HepG2 (cell line): Measurements from ENCODE around the gene PIH1D2. TPM values are rescaled to one million over a fixed set of nuclear protein-coding genes. Genes with fewer than 3 reads are reported as not detected.

Experiments
- BRCA1 ChIP-seq: sonication (generic); formaldehyde crosslinking; IDR thresholded peaks from 2 replicates; pipeline ENCODE4 v1.4.0; 2020; ENCODE audit warnings: missing genetic modification reagents
- EZH2 ChIP-seq: conservative IDR thresholded peaks from 2 replicates; pipeline ENCODE4 v1.6.1; 2012; ENCODE audit warnings: mild to moderate bottlenecking, low read depth, low read length, moderate library complexity
- HMGXB4 ChIP-seq, 2 experiments: sonication (generic) in 1 of 2; formaldehyde crosslinking in 1 of 2; IDR thresholded peaks; 2 replicates each; pipeline versions ENCODE4 v1.4.0 to v1.6.1; 2018 to 2020; ENCODE audit warnings: missing genetic modification reagents in 2 of 2, borderline replicate concordance in 1 of 2, low read depth in 1 of 2, mild to moderate bottlenecking in 1 of 2, missing biosample characterization in 1 of 2
- KAT7 ChIP-seq: IDR thresholded peaks from 2 replicates; pipeline ENCODE4 v1.6.1; 2018; ENCODE audit warnings: borderline replicate concordance, missing compliant biosample characterization
- LRRFIP1 ChIP-seq: sonication (generic); formaldehyde crosslinking; conservative IDR thresholded peaks from 2 replicates; pipeline ENCODE4 v1.4.0; 2020; ENCODE audit warnings: missing genetic modification reagents
- MEIS1 ChIP-seq: sonication (generic); formaldehyde crosslinking; IDR thresholded peaks from 2 replicates; pipeline ENCODE4 v1.9.0; 2021; ENCODE audit warnings: mild to moderate bottlenecking, missing genetic modification reagents, moderate library complexity, borderline replicate concordance
- PRMT3 ChIP-seq: sonication (generic); formaldehyde crosslinking; IDR thresholded peaks from 2 replicates; pipeline ENCODE4 v1.8.1; 2022; ENCODE audit warnings: low read depth, mild to moderate bottlenecking, moderate library complexity, missing genetic modification reagents, borderline replicate concordance
- SATB2 ChIP-seq: sonication (generic); formaldehyde crosslinking; IDR thresholded peaks from 2 replicates; pipeline ENCODE4 v1.5.0; 2020; ENCODE audit warnings: missing genetic modification reagents
- SKIL ChIP-seq: sonication (generic); formaldehyde crosslinking; IDR thresholded peaks from 2 replicates; pipeline ENCODE4 v1.8.0; 2022; ENCODE audit warnings: missing genetic modification reagents, mild to moderate bottlenecking, moderate library complexity, borderline replicate concordance
- ZBTB1 ChIP-seq: sonication (generic); formaldehyde crosslinking; IDR thresholded peaks from 2 replicates; pipeline ENCODE4 v1.4.0; 2020; ENCODE audit warnings: missing genetic modification reagents, borderline replicate concordance
- ZHX1 ChIP-seq: sonication (generic); formaldehyde crosslinking; IDR thresholded peaks from 2 replicates; pipeline ENCODE4 v1.8.1; 2022; ENCODE audit warnings: low read depth, mild to moderate bottlenecking, missing genetic modification reagents
- ZNF235 ChIP-seq: sonication (generic); formaldehyde crosslinking; IDR thresholded peaks from 2 replicates; pipeline ENCODE4 v1.8.1; 2023; ENCODE audit warnings: mild to moderate bottlenecking, missing genetic modification reagents, borderline replicate concordance
- ZNF24 ChIP-seq: fragments of 450-650 bp; IDR thresholded peaks from 2 replicates; pipeline ENCODE4 v1.6.1; 2017; ENCODE audit warnings: antibody characterized with exemption, mild to moderate bottlenecking
- ZNF317 ChIP-seq: sonication (generic); formaldehyde crosslinking; IDR thresholded peaks from 2 replicates; pipeline ENCODE4 v1.5.0; 2020; ENCODE audit warnings: mild to moderate bottlenecking, missing genetic modification reagents
- ZNF335 ChIP-seq: sonication (generic); formaldehyde crosslinking; IDR thresholded peaks from 2 replicates; pipeline ENCODE4 v1.4.0; 2020; ENCODE audit warnings: missing genetic modification reagents
- ZNF383 ChIP-seq: sonication (generic); formaldehyde crosslinking; IDR thresholded peaks from 2 replicates; pipeline ENCODE4 v1.4.0; 2020; ENCODE audit warnings: missing genetic modification reagents, mild to moderate bottlenecking, borderline replicate concordance
- ZNF556 ChIP-seq: sonication (generic); formaldehyde crosslinking; IDR thresholded peaks from 2 replicates; pipeline ENCODE4 v1.4.0; 2020; ENCODE audit warnings: mild to moderate bottlenecking, missing genetic modification reagents, borderline replicate concordance
- ZNF567 ChIP-seq: sonication (generic); formaldehyde crosslinking; IDR thresholded peaks from 2 replicates; pipeline ENCODE4 v1.8.1; 2023; ENCODE audit warnings: mild to moderate bottlenecking, missing genetic modification reagents, borderline replicate concordance
- ZNF569 ChIP-seq: sonication (generic); formaldehyde crosslinking; IDR thresholded peaks from 2 replicates; pipeline ENCODE4 v1.5.0; 2020; ENCODE audit warnings: mild to moderate bottlenecking, missing genetic modification reagents, moderate library complexity, borderline replicate concordance
- polyA plus RNA-seq, 8 experiments: library from polyadenylated mRNA; depleted of rRNA in 3 of 8; stranded (reverse) in 7 of 8; unstranded in 1 of 8; fragments of >200 nt; fragmentation: Illumina TruSeq in 4 of 8; extraction: Trizol in 4 of 8; gene quantifications; 2 replicates each; pipeline versions ENCODE4 v1.2.1 to v1.2.3, GENCODE V29; 2011 to 2016; ENCODE audit warnings: low read depth in 4 of 8, missing spikeins in 1 of 8, mixed read lengths in 1 of 8; ENCODE audit not compliant: insufficient read depth in 1 of 8
- total RNA-seq, 5 experiments: library from RNA; depleted of rRNA; stranded (reverse); fragments of >200 nt; fragmentation: Illumina TruSeq; extraction: Trizol; gene quantifications; 2 replicates each; pipeline ENCODE4 v1.2.3, GENCODE V29; 2016; ENCODE audit warnings: low read depth in 1 of 5

Gene PIH1D2
- total and polyA plus RNA-seq, 2 of the 13 experiments (the other 11 are each of a cell fraction or from before 2014, with no cell fraction given) = 0.49 to 2.7 TPM

- TF ChIP-seq ZHX1 (CRISPR knock-in tag) = no peak
- TF ChIP-seq ZNF235 (CRISPR knock-in tag) = no peak
- no peak for TF ChIP-seq ZNF567
- no peak for TF ChIP-seq ZNF335 (CRISPR knock-in tag)
- TF ChIP-seq KAT7 (CRISPR knock-in tag) = peak; percentile 84; the same call in 1 of the 2 replicates
- peak; percentile 87; the same call in 1 of the 2 replicates for TF ChIP-seq ZBTB1 (CRISPR knock-in tag)
- no peak for TF ChIP-seq ZNF317 (CRISPR knock-in tag)
- TF ChIP-seq HMGXB4 (CRISPR knock-in tag; IDR thresholded peaks at IDR 0.05; ENCODE audit: borderline replicate concordance in 1 of 2, low read depth in 1 of 2) = peak; percentile 61 to 71; a peak in 3 of 4 replicates
- TF ChIP-seq ZNF556 = no peak
- TF ChIP-seq EZH2 = no peak
- no peak for TF ChIP-seq SKIL (CRISPR knock-in tag)
- no peak for TF ChIP-seq ZNF383
- TF ChIP-seq ZNF569 = no peak
- TF ChIP-seq BRCA1 (CRISPR knock-in tag) = no peak
- TF ChIP-seq MEIS1 (CRISPR knock-in tag) = no peak
- TF ChIP-seq ZNF24 = peak; percentile 70
- no peak for TF ChIP-seq LRRFIP1 (CRISPR knock-in tag)
- 0 out of 2 replicates have a peak, but pooled peaks have one; percentile 65 for TF ChIP-seq PRMT3
- TF ChIP-seq SATB2 = no peak
These were observed at the start of gene PIH1D2, which contains the start of gene NKAPD1 (continued) for GRCh38 chr11:112073941-112074811.
